GM04503 (cell line): ENCODE data around the gene MITF.
"Not testable (repeated sequence)": the region's sequence is repeated elsewhere in the genome, so short reads cannot be mapped to it uniquely, and the experiment has no call there.

Experiments used
- DNase-seq: peaks from one replicate; pipeline ENCODE4 v3.0.0-alpha.2; 2012; ENCODE audit warnings: low read depth

Gene MITF

GRCh38 chr3:69791106-69791505, 51.8 kb downstream of the MITF start:
- peak; percentile 34 for DNase-seq

- no peak for DNase-seq
These were observed 52.7 kb downstream of the MITF start for GRCh38 chr3:69791919-69792399.

GRCh38 chr3:69796126-69796525, 56.9 kb downstream of the MITF start:
- DNase-seq, result not testable (repeated sequence)

GRCh38 chr3:69803681-69804270, 64.5 kb downstream of the MITF start:
- DNase-seq, result no peak

GRCh38 chr3:69805491-69805890, 66.2 kb downstream of the MITF start:
- no peak for DNase-seq

- DNase-seq, result no peak
These were observed 67.6 kb downstream of the MITF start for GRCh38 chr3:69806735-69807438.

- no peak for DNase-seq
These were observed 68.4 kb downstream of the MITF start for GRCh38 chr3:69807674-69808073.

GRCh38 chr3:69809076-69809835, 70.0 kb downstream of the MITF start:
- DNase-seq, result no peak

- no peak for DNase-seq
These were observed 72.5 kb downstream of the MITF start for GRCh38 chr3:69811452-69812401.

- DNase-seq, result no peak
These were observed 76.7 kb downstream of the MITF start for GRCh38 chr3:69815970-69816369.

- DNase-seq, result no peak
These were observed 78.7 kb downstream of the MITF start for GRCh38 chr3:69817988-69818387.

- no peak for DNase-seq
These were observed 80.0 kb downstream of the MITF start for GRCh38 chr3:69819282-69819681.

- no peak for DNase-seq
These were observed 81.9 kb downstream of the MITF start for GRCh38 chr3:69821133-69821532.

GRCh38 chr3:69823743-69824142, 84.5 kb downstream of the MITF start:
- no peak for DNase-seq

GRCh38 chr3:69825446-69825845, 86.2 kb downstream of the MITF start:
- DNase-seq, result no peak

- DNase-seq, result no peak
These were observed 87.9 kb downstream of the MITF start for GRCh38 chr3:69827127-69827526.

GRCh38 chr3:69828817-69829216, 89.6 kb downstream of the MITF start:
- DNase-seq, result no peak

- no peak for DNase-seq
These were observed 90.9 kb downstream of the MITF start for GRCh38 chr3:69830147-69830546.

- no peak for DNase-seq
These were observed 92.5 kb downstream of the MITF start for GRCh38 chr3:69831737-69832136.

GRCh38 chr3:69833591-69833990, 94.3 kb downstream of the MITF start:
- no peak for DNase-seq

- DNase-seq, result peak; percentile 44
These were observed 99.0 kb downstream of the MITF start for GRCh38 chr3:69838217-69838616.
